Vagina (tissue), 2 donors: Measurements from ENCODE around the gene CHRM1. TPM values are rescaled to one million over a fixed set of nuclear protein-coding genes. Genes with fewer than 3 reads are reported as not detected.

Experiments used
- DNase-seq, 2 donors: peaks; one replicate each; pipeline ENCODE4 v3.0.0-alpha.2; 2017; ENCODE audit errors: extremely low spot score in 2 of 2
- H3K27ac ChIP-seq: fragments of 200-600 bp; sonication (generic); one replicate; pipeline ENCODE4 v1.5.1; 2019
- H3K27me3 ChIP-seq: fragments of 200-600 bp; sonication (generic); one replicate; pipeline ENCODE4 v1.5.1; 2019
- H3K36me3 ChIP-seq, 2 donors: fragments of 200-600 bp; sonication (generic); one replicate each; pipeline ENCODE4 v1.5.1; 2017 to 2019
- H3K4me1 ChIP-seq: fragments of 200-600 bp; sonication (generic); one replicate; pipeline ENCODE4 v1.5.1; 2019
- H3K4me3 ChIP-seq, 2 donors: fragments of 200-600 bp; sonication (generic); 1 replicate in 1 of 2; 2 replicates in 1 of 2; pipeline ENCODE4 v1.5.1; 2016 to 2019
- H3K9me3 ChIP-seq: fragments of 200-600 bp; sonication (generic); one replicate; pipeline ENCODE4 v1.5.1; 2019
- CTCF ChIP-seq, 3 experiments: fragments of 450-650 bp in 2 of 3; fragments of 200-600 bp in 1 of 3; sonication (generic) in 1 of 3; IDR thresholded peaks; one replicate each; pipeline ENCODE4 v1.5.1; 2017 to 2019; ENCODE audit warnings: antibody characterized with exemption in 3 of 3, mild to moderate bottlenecking in 2 of 3, moderate library complexity in 2 of 3
- POLR2A ChIP-seq, 2 donors: fragments of 450-650 bp; IDR thresholded peaks; one replicate each; pipeline ENCODE4 v1.6.1; 2017; ENCODE audit warnings: antibody characterized with exemption in 2 of 2, mild to moderate bottlenecking in 2 of 2, moderate library complexity in 2 of 2
- POLR2AphosphoS5 ChIP-seq, 2 donors: sonication (generic); formaldehyde crosslinking; IDR thresholded peaks; one replicate each; pipeline ENCODE4 v1.9.0; 2017; ENCODE audit warnings: antibody characterized with exemption in 2 of 2, mild to moderate bottlenecking in 2 of 2, low read depth in 1 of 2; ENCODE audit not compliant: insufficient read depth in 1 of 2
- intact Hi-C: fragments of 100-400 bp; cut with DNase I; formaldehyde crosslinking; loops from one replicate; pipeline ENCODE4 v1.15.1; 2023
- total RNA-seq: library from RNA; depleted of rRNA; stranded (reverse); fragments of >200 nt; gene quantifications from one replicate; pipeline ENCODE4 v1.2.3, GENCODE V29; 2016

Gene CHRM1
- total RNA-seq, 1 donor from 2014 or later, result not detected

GRCh38 chr11:62933285-62933684 lies 12.1 kb upstream of the CHRM1 start:
- TF ChIP-seq CTCF (IDR thresholded peaks at IDR 0.05) (no peak), POLR2A (IDR thresholded peaks at IDR 0.05) (no peak), POLR2AphosphoS5 (IDR thresholded peaks at IDR 0.05; ENCODE audit: insufficient read depth in 1 of 2, low read depth in 1 of 2) (no peak)
- Histone ChIP-seq H3K4me3 (no peak overlapping the region), H3K36me3 (no peaks in the 10 kb centered on the region), H3K9me3 (no peaks in the 10 kb centered on the region), H3K27ac (no peak overlapping the region), H3K4me1 (no peaks in the 10 kb centered on the region), H3K27me3 (no peaks in the 10 kb centered on the region)
- no peak for DNase-seq
- intact Hi-C loops, result no loop called here

GRCh38 chr11:62931499-62932278 lies 10.5 kb upstream of the CHRM1 start:
- Histone ChIP-seq H3K27me3 (peaks cover 5% of the 10 kb centered on the region), H3K9me3 (no peaks in the 10 kb centered on the region), H3K4me3 (no peak overlapping the region), H3K36me3 (no peaks in the 10 kb centered on the region), H3K27ac (no peak overlapping the region), H3K4me1 (peaks cover 3% of the 10 kb centered on the region)
- TF ChIP-seq CTCF (IDR thresholded peaks at IDR 0.05) (no peak), POLR2AphosphoS5 (IDR thresholded peaks at IDR 0.05; ENCODE audit: insufficient read depth in 1 of 2, low read depth in 1 of 2) (no peak), POLR2A (IDR thresholded peaks at IDR 0.05) (no peak)
- intact Hi-C loops, result no loop called here
- no peak for DNase-seq

- no peaks in the 10 kb centered on the region for H3K36me3 ChIP-seq
- H3K27me3 ChIP-seq, result peaks cover 12% of the 10 kb centered on the region
- TF ChIP-seq CTCF (IDR thresholded peaks at IDR 0.05), result no peak
- TF ChIP-seq POLR2A (IDR thresholded peaks at IDR 0.05), result no peak
- TF ChIP-seq POLR2AphosphoS5 (IDR thresholded peaks at IDR 0.05; ENCODE audit: insufficient read depth in 1 of 2, low read depth in 1 of 2), result no peak
- peaks cover 13% of the 10 kb centered on the region for H3K4me1 ChIP-seq
- no peak for DNase-seq
- no peak overlapping the region for H3K27ac ChIP-seq
- intact Hi-C loops, result no loop called here
- no peaks in the 10 kb centered on the region for H3K9me3 ChIP-seq
- H3K4me3 ChIP-seq, result no peak overlapping the region
Observed at GRCh38 chr11:62930666-62931065, 9.5 kb upstream of the CHRM1 start.

- intact Hi-C loops, result no loop called here
- TF ChIP-seq POLR2A (IDR thresholded peaks at IDR 0.05), result no peak
- TF ChIP-seq CTCF (IDR thresholded peaks at IDR 0.05), result no peak
- no peak for TF ChIP-seq POLR2AphosphoS5 (IDR thresholded peaks at IDR 0.05; ENCODE audit: insufficient read depth in 1 of 2, low read depth in 1 of 2)
- no peaks in the 10 kb centered on the region for H3K36me3 ChIP-seq
- H3K4me1 ChIP-seq, result peaks cover 17% of the 10 kb centered on the region
- peaks cover 12% of the 10 kb centered on the region for H3K27me3 ChIP-seq
- no peak for DNase-seq
- H3K27ac ChIP-seq, result no peak overlapping the region
- no peak overlapping the region for H3K4me3 ChIP-seq
- H3K9me3 ChIP-seq, result no peaks in the 10 kb centered on the region
Observed at GRCh38 chr11:62930157-62930556, 9.0 kb upstream of the CHRM1 start.

GRCh38 chr11:62928011-62928410 lies 6.8 kb upstream of the CHRM1 start:
- no peak for DNase-seq
- H3K27ac ChIP-seq, result no peak overlapping the region
- peaks cover 27% of the 10 kb centered on the region for H3K4me1 ChIP-seq
- H3K27me3 ChIP-seq, result peaks cover 12% of the 10 kb centered on the region
- H3K36me3 ChIP-seq, result no peaks in the 10 kb centered on the region
- no peak for TF ChIP-seq CTCF (IDR thresholded peaks at IDR 0.05)
- no peak for TF ChIP-seq POLR2AphosphoS5 (IDR thresholded peaks at IDR 0.05; ENCODE audit: insufficient read depth in 1 of 2, low read depth in 1 of 2)
- TF ChIP-seq POLR2A (IDR thresholded peaks at IDR 0.05), result no peak
- no peak overlapping the region for H3K4me3 ChIP-seq
- intact Hi-C loops, result no loop called here
- H3K9me3 ChIP-seq, result no peaks in the 10 kb centered on the region
